ENCODE results near the gene SNAPIN. TPM values are rescaled to one million over a fixed set of nuclear protein-coding genes. Genes with fewer than 3 reads are reported as not detected.

SNAPIN gene
- total RNA-seq, 4 donors from 2014 or later, result 40.2 to 62.2 (median 54.8) TPM

- no peak for DNase-seq (ENCODE audit: low spot score)
- TF ChIP-seq CTCF (IDR thresholded peaks at IDR 0.05), result no peak
- no peak for ATAC-seq (ENCODE audit: low FRiP score)
Observed at GRCh38 chr1:153630384-153630783, 28.1 kb upstream of the SNAPIN start.

- TF ChIP-seq CTCF (IDR thresholded peaks at IDR 0.05), result no peak
- ATAC-seq (ENCODE audit: low FRiP score) (no peak), DNase-seq (ENCODE audit: low spot score) (no peak)
Observed at GRCh38 chr1:153631047-153632022, 27.2 kb upstream of the SNAPIN start.

GRCh38 chr1:153633161-153633753, 25.2 kb upstream of the SNAPIN start:
- DNase-seq (ENCODE audit: low spot score), result no peak
- ATAC-seq (ENCODE audit: low FRiP score), result no peak
- TF ChIP-seq CTCF (IDR thresholded peaks at IDR 0.05), result no peak

- peak; percentile 96 for DNase-seq (ENCODE audit: low spot score)
- peak; percentile 98 for ATAC-seq (ENCODE audit: low FRiP score)
- no peak for TF ChIP-seq CTCF (IDR thresholded peaks at IDR 0.05)
Observed at GRCh38 chr1:153633754-153634665, 24.5 kb upstream of the SNAPIN start, which contains the start of gene CHTOP. Gene CHTOP, plus strand, starts transcription at chr1:153634066. Its CDS starts 2,523 bp downstream, at chr1:153636589.

- DNase-seq (ENCODE audit: low spot score), result no peak
- TF ChIP-seq CTCF (IDR thresholded peaks at IDR 0.05), result no peak
- ATAC-seq (ENCODE audit: low FRiP score), result no peak
Observed at GRCh38 chr1:153635872-153636271, 22.6 kb upstream of the SNAPIN start.

- TF ChIP-seq CTCF (IDR thresholded peaks at IDR 0.05), result no peak
- ATAC-seq (ENCODE audit: low FRiP score) (no peak), DNase-seq (ENCODE audit: low spot score) (no peak)
Observed at GRCh38 chr1:153636312-153636711, 22.2 kb upstream of the SNAPIN start.
